SIG-M5 treated with dmso at 0.1 percent for 504 hours (cell line): Measurements from ENCODE around the gene ELL.
A peak's percentile ranks its signal among the peaks of the same experiment; 100 is the strongest.

Experiments
- DNase-seq: peaks from one replicate; lab custom pipeline; 2025; ENCODE audit not compliant: unreplicated experiment; lab: John Stamatoyannopoulos, UW

ELL gene

GRCh38 chr19:18490728-18491127 lies 31.1 kb downstream of the ELL start:
- DNase-seq, result no peak

- no peak for DNase-seq
These were observed 32.2 kb downstream of the ELL start for GRCh38 chr19:18489627-18490184.

- DNase-seq, result no peak
These were observed 32.8 kb downstream of the ELL start for GRCh38 chr19:18488838-18489626.

- DNase-seq, result no peak
These were observed 33.5 kb downstream of the ELL start for GRCh38 chr19:18488403-18488723.

- DNase-seq, result no peak
These were observed 34.1 kb downstream of the ELL start for GRCh38 chr19:18487576-18488402.

GRCh38 chr19:18486746-18487145 lies 35.1 kb downstream of the ELL start:
- DNase-seq, result no peak

GRCh38 chr19:18484992-18485391 lies 36.9 kb downstream of the ELL start:
- DNase-seq, result no peak

GRCh38 chr19:18483119-18483890 lies 38.6 kb downstream of the ELL start:
- no peak for DNase-seq

GRCh38 chr19:18481505-18482222 lies 40.2 kb downstream of the ELL start:
- no peak for DNase-seq

- DNase-seq, result no peak
These were observed 41.7 kb downstream of the ELL start for GRCh38 chr19:18480006-18480691.

GRCh38 chr19:18478545-18479311 lies 43.1 kb downstream of the ELL start:
- peak; percentile 91 for DNase-seq

- DNase-seq, result no peak
These were observed 43.9 kb downstream of the ELL start for GRCh38 chr19:18477974-18478373.

GRCh38 chr19:18477042-18477779 lies 44.7 kb downstream of the ELL start:
- DNase-seq, result no peak

GRCh38 chr19:18476507-18477041 lies 45.3 kb downstream of the ELL start:
- DNase-seq, result no peak

GRCh38 chr19:18475762-18476331 lies 46.0 kb downstream of the ELL start:
- DNase-seq, result no peak

- no peak for DNase-seq
These were observed 46.8 kb downstream of the ELL start for GRCh38 chr19:18475004-18475453.

GRCh38 chr19:18474366-18474887 lies 47.4 kb downstream of the ELL start:
- no peak for DNase-seq

- no peak for DNase-seq
These were observed 48.2 kb downstream of the ELL start for GRCh38 chr19:18473706-18474087.
